Subcutaneous adipose tissue (tissue), 4 donors: Measurements from ENCODE around the gene LAG3. TPM values are rescaled to one million over a fixed set of nuclear protein-coding genes. Genes with fewer than 3 reads are reported as not detected.

Experiments used
- CTCF ChIP-seq: fragments of 450-650 bp; IDR thresholded peaks from one replicate; pipeline ENCODE4 v1.5.1; 2016; ENCODE audit warnings: low read depth, mild to moderate bottlenecking, control low read depth, antibody characterized with exemption, moderate library complexity
- total RNA-seq, 4 donors: library from RNA; depleted of rRNA; stranded (reverse); fragments of >200 nt; gene quantifications; one replicate each; pipeline ENCODE4 v1.1.0, GENCODE V29; 2016

Gene LAG3
- total RNA-seq, 4 donors from 2014 or later: 0.44 to 1.4 TPM; not detected in 2

- TF ChIP-seq CTCF: no peak
These were observed 37.6 kb upstream of the LAG3 start for GRCh38 chr12:6734506-6735387.

- TF ChIP-seq CTCF: no peak
These were observed 36.7 kb upstream of the LAG3 start for GRCh38 chr12:6735448-6736191.

GRCh38 chr12:6736754-6737153, 35.6 kb upstream of the LAG3 start:
- no peak for TF ChIP-seq CTCF

- TF ChIP-seq CTCF: no peak
These were observed 29.5 kb upstream of the LAG3 start for GRCh38 chr12:6742834-6743233.

- TF ChIP-seq CTCF: no peak
These were observed 26.4 kb upstream of the LAG3 start for GRCh38 chr12:6745741-6746525.

- no peak for TF ChIP-seq CTCF
These were observed 25.1 kb upstream of the LAG3 start for GRCh38 chr12:6747216-6747615.

GRCh38 chr12:6748761-6749160, 23.6 kb upstream of the LAG3 start:
- TF ChIP-seq CTCF: no peak
